ENCODE results near the gene AKIRIN1. TPM values are rescaled to one million over a fixed set of nuclear protein-coding genes. Genes with fewer than 3 reads are reported as not detected.
A peak's percentile ranks its signal among the peaks of the same experiment; 100 is the strongest.
"Not testable (repeated sequence)": the region's sequence is repeated elsewhere in the genome, so short reads cannot be mapped to it uniquely, and the experiment has no call there.

Gene AKIRIN1
- total RNA-seq, 2 donors from 2014 or later, result 128 to 137 TPM

- 81 to 90% methylated on average over 2 to 7 of the region's 7 CpGs for WGBS, 2 experiments (ENCODE audit: insufficient coverage in 1 of 2, insufficient read length in 1 of 2)
- Mint-ChIP-seq H3K36me3 (ENCODE audit: low read depth) (no peaks in the 10 kb centered on the region), H3K4me1 (no peaks in the 10 kb centered on the region), H3K4me3 (no peak overlapping the region), H3K9me3 (no peaks in the 10 kb centered on the region), H3K27me3 (ENCODE audit: insufficient read depth) (peaks cover 13% of the 10 kb centered on the region), H3K27ac (no peak overlapping the region)
- no peak overlapping the region for H3K27ac ChIP-seq (ENCODE audit: low read depth, low read length)
- no peak for DNase-seq
- no peak overlapping the region for H3K4me3 ChIP-seq (ENCODE audit: low read length)
- no peaks in the 10 kb centered on the region for H3K4me1 ChIP-seq (ENCODE audit: control insufficient read depth, insufficient read depth, low read length)
- TF ChIP-seq CTCF (conservative IDR thresholded peaks at IDR 0.05), result no peak
- no peak overlapping the region for H3K9ac ChIP-seq (ENCODE audit: extremely low read depth, low read length, poor library complexity, severe bottlenecking)
- no peaks in the 10 kb centered on the region for H3K36me3 ChIP-seq (ENCODE audit: control insufficient read depth, insufficient read depth, low read length)
- no peaks in the 10 kb centered on the region for H3K9me3 ChIP-seq (ENCODE audit: control insufficient read depth, low read length)
- peaks cover 6% of the 10 kb centered on the region for H3K27me3 ChIP-seq (ENCODE audit: control insufficient read depth, insufficient read depth, low read length, poor library complexity, severe bottlenecking)
Observed at GRCh38 chr1:38962560-38962959, 28.5 kb upstream of the AKIRIN1 start.

GRCh38 chr1:38964140-38964548 lies 26.9 kb upstream of the AKIRIN1 start:
- peaks cover 7% of the 10 kb centered on the region for H3K27me3 ChIP-seq (ENCODE audit: control insufficient read depth, insufficient read depth, low read length, poor library complexity, severe bottlenecking)
- WGBS, 2 experiments (ENCODE audit: insufficient coverage in 1 of 2, insufficient read length in 1 of 2), result 83 to 93% methylated on average over 3 of the region's 3 CpGs
- Mint-ChIP-seq H3K4me1 (peaks cover 7% of the 10 kb centered on the region), H3K36me3 (ENCODE audit: low read depth) (no peaks in the 10 kb centered on the region), H3K9me3 (no peaks in the 10 kb centered on the region), H3K4me3 (no peak overlapping the region), H3K27ac (no peak overlapping the region), H3K27me3 (ENCODE audit: insufficient read depth) (peaks cover 24% of the 10 kb centered on the region)
- TF ChIP-seq CTCF (conservative IDR thresholded peaks at IDR 0.05), result peak; percentile 66
- DNase-seq, result peak; percentile 63
- H3K36me3 ChIP-seq (ENCODE audit: control insufficient read depth, insufficient read depth, low read length), result no peaks in the 10 kb centered on the region
- H3K27ac ChIP-seq (ENCODE audit: low read depth, low read length), result no peak overlapping the region
- no peak overlapping the region for H3K4me3 ChIP-seq (ENCODE audit: low read length)
- no peaks in the 10 kb centered on the region for H3K9me3 ChIP-seq (ENCODE audit: control insufficient read depth, low read length)
- H3K4me1 ChIP-seq (ENCODE audit: control insufficient read depth, insufficient read depth, low read length), result no peaks in the 10 kb centered on the region
- H3K9ac ChIP-seq (ENCODE audit: extremely low read depth, low read length, poor library complexity, severe bottlenecking), result no peak overlapping the region

- H3K4me3 Mint-ChIP-seq; H3K4me3 ChIP-seq (ENCODE audit: low read length); H3K36me3 Mint-ChIP-seq (ENCODE audit: low read depth); H3K4me1 ChIP-seq (ENCODE audit: control insufficient read depth, insufficient read depth, low read length); H3K27ac ChIP-seq (ENCODE audit: low read depth, low read length); H3K27me3 ChIP-seq (ENCODE audit: control insufficient read depth, insufficient read depth, low read length, poor library complexity, severe bottlenecking); H3K27ac Mint-ChIP-seq; H3K36me3 ChIP-seq (ENCODE audit: control insufficient read depth, insufficient read depth, low read length); H3K9ac ChIP-seq (ENCODE audit: extremely low read depth, low read length, poor library complexity, severe bottlenecking); H3K9me3 ChIP-seq (ENCODE audit: control insufficient read depth, low read length); DNase-seq: not testable (repeated sequence)
- peaks cover 15% of the 10 kb centered on the region for H3K27me3 Mint-ChIP-seq (ENCODE audit: insufficient read depth)
- H3K4me1 Mint-ChIP-seq, result peaks cover 11% of the 10 kb centered on the region
- 80% methylated on average over 1 to 6 of the region's 6 CpGs for WGBS, 2 experiments (ENCODE audit: insufficient coverage in 1 of 2, insufficient read length in 1 of 2)
- peaks cover 10% of the 10 kb centered on the region for H3K9me3 Mint-ChIP-seq
Observed at GRCh38 chr1:38973145-38973544, 17.9 kb upstream of the AKIRIN1 start.
